Mesothelial cell of epicardium (in vitro differentiated cells): Measurements from ENCODE around the gene DENND1A. TPM values are rescaled to one million over a fixed set of nuclear protein-coding genes. Genes with fewer than 3 reads are reported as not detected.

Experiments
- DNase-seq, 2 experiments: peaks; one replicate each; pipeline ENCODE4 v3.0.0; 2021; ENCODE audit warnings: low spot score in 2 of 2; ENCODE audit not compliant: unreplicated experiment in 2 of 2
- H3K27ac Mint-ChIP-seq: 2 replicates; pipeline ENCODE4 v1.8.0; 2021; ENCODE audit warnings: mixed read lengths
- H3K27me3 Mint-ChIP-seq: 2 replicates; pipeline ENCODE4 v1.8.0; 2021; ENCODE audit warnings: low read depth, mixed read lengths
- H3K36me3 Mint-ChIP-seq: 2 replicates; pipeline ENCODE4 v1.8.0; 2021; ENCODE audit warnings: mixed read lengths
- H3K4me1 Mint-ChIP-seq: 2 replicates; pipeline ENCODE4 v1.8.0; 2021; ENCODE audit warnings: mixed read lengths
- H3K4me3 Mint-ChIP-seq: 2 replicates; pipeline ENCODE4 v1.8.0; 2021; ENCODE audit warnings: mild to moderate bottlenecking, moderate library complexity, mixed read lengths
- H3K9me3 Mint-ChIP-seq: 2 replicates; pipeline ENCODE4 v1.8.0; 2021; ENCODE audit warnings: mixed read lengths
- total RNA-seq: library from RNA; stranded (reverse); gene quantifications from 3 replicates; pipeline ENCODE4 v1.2.1, GENCODE V29; 2021
- TF ChIP-seq, protein P1 (sequence below): fragments of 200-600 bp; sonication (generic); IDR thresholded peaks from one replicate; pipeline ENCODE4 v1.5.0; 2021; ENCODE audit warnings: antibody characterized with exemption; ENCODE audit not compliant: unreplicated experiment

Gene DENND1A
- total RNA-seq, 1 donor from 2014 or later, result 23.4 TPM

GRCh38 chr9:123540457-123540856, 389.5 kb downstream of the DENND1A start:
- TF ChIP-seq, protein P1, sequence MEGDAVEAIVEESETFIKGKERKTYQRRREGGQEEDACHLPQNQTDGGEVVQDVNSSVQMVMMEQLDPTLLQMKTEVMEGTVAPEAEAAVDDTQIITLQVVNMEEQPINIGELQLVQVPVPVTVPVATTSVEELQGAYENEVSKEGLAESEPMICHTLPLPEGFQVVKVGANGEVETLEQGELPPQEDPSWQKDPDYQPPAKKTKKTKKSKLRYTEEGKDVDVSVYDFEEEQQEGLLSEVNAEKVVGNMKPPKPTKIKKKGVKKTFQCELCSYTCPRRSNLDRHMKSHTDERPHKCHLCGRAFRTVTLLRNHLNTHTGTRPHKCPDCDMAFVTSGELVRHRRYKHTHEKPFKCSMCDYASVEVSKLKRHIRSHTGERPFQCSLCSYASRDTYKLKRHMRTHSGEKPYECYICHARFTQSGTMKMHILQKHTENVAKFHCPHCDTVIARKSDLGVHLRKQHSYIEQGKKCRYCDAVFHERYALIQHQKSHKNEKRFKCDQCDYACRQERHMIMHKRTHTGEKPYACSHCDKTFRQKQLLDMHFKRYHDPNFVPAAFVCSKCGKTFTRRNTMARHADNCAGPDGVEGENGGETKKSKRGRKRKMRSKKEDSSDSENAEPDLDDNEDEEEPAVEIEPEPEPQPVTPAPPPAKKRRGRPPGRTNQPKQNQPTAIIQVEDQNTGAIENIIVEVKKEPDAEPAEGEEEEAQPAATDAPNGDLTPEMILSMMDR, result no peak
- H3K4me3 Mint-ChIP-seq, result no peak overlapping the region
- H3K4me1 Mint-ChIP-seq, result no peaks in the 10 kb centered on the region
- H3K27me3 Mint-ChIP-seq, result peaks cover 8% of the 10 kb centered on the region
- H3K9me3 Mint-ChIP-seq, result peaks cover 7% of the 10 kb centered on the region
- DNase-seq, result no peak
- H3K36me3 Mint-ChIP-seq, result no peaks in the 10 kb centered on the region
- no peak overlapping the region for H3K27ac Mint-ChIP-seq

DNA sequence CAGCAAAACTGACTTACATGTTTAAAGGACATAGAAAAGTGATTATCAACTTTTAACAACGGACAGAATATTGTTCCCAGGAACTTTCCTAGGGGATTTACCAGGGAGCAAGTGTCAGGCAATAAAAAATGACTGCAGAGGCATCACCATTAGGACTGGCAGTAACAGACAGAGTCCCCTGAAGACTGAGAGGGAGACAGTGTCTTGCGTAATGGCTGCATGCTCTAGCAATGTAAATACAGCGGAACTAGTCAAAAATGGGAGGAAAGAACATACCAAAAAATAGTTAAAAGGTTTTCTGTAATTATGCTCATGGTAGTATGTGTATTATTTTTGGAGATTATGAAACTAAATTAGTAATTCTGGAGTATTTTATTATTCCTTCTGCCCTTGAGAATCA, 392.1 kb downstream of the DENND1A start:
- Mint-ChIP-seq H3K9me3 (peaks cover 15% of the 10 kb centered on the region), H3K27me3 (peaks cover 6% of the 10 kb centered on the region)
- TF ChIP-seq, protein P1, result no peak

DNA sequence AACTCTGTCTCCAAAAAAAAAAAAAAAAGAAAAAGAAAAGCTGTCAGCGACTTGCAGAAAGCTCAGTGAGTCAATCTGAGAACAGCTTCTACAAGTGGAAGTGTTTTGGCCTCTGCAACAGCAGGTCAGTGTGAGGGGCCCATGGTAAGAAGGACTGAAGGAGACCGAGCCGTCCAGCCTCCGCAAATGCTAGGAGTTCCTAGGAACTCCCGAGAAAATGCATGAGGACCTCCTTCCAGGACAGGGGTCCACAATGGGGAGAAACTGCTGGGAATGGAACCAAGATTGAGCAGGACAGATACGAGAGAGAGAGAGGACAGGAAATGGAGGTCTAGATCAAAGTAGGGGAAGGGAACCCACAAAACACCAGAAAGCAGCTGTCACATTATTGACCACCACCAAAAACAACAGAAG, 393.5 kb downstream of the DENND1A start:
- peaks cover 5% of the 10 kb centered on the region for H3K36me3 Mint-ChIP-seq
- no peak overlapping the region for H3K4me3 Mint-ChIP-seq
- no peak overlapping the region for H3K27ac Mint-ChIP-seq
- no peaks in the 10 kb centered on the region for H3K27me3 Mint-ChIP-seq
- peaks cover 15% of the 10 kb centered on the region for H3K9me3 Mint-ChIP-seq
- DNase-seq, result no peak
- TF ChIP-seq, protein P1, result no peak
- H3K4me1 Mint-ChIP-seq, result no peaks in the 10 kb centered on the region

More for the DNA sequence above, 392.1 kb downstream of the DENND1A start:
- peaks cover 5% of the 10 kb centered on the region for H3K36me3 Mint-ChIP-seq
- no peak for DNase-seq
- no peaks in the 10 kb centered on the region for H3K4me1 Mint-ChIP-seq
- no peak overlapping the region for H3K27ac Mint-ChIP-seq
- no peak overlapping the region for H3K4me3 Mint-ChIP-seq

GRCh38 chr9:123534336-123534735, 395.6 kb downstream of the DENND1A start:
- Mint-ChIP-seq H3K4me1 (no peaks in the 10 kb centered on the region), H3K27ac (no peak overlapping the region), H3K36me3 (peaks cover 11% of the 10 kb centered on the region), H3K9me3 (peaks cover 27% of the 10 kb centered on the region), H3K4me3 (no peak overlapping the region), H3K27me3 (no peaks in the 10 kb centered on the region)
- TF ChIP-seq, protein P1, result no peak
- no peak for DNase-seq

DNA sequence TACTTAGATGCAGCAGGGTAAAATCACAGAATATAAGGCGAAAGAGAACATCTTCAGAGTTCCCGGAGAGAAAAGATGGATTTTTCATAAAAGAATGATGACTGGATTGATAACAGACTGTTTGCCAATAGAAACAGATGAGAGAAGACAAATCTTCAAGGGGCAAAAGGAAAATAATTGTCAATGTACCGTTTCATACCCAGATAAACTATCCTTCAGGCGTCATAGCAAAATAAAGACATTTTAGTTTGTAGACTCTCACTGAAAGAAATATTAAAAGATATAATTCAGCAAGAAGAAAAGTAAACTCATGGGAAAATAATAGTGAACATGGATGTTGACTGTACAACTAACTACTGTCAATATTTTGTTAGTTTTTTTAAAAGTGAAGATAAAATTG, 399.7 kb downstream of the DENND1A start:
- Mint-ChIP-seq H3K9me3 (peaks cover 22% of the 10 kb centered on the region), H3K27me3 (no peaks in the 10 kb centered on the region), H3K36me3 (peaks cover 11% of the 10 kb centered on the region), H3K4me1 (no peaks in the 10 kb centered on the region), H3K27ac (no peak overlapping the region), H3K4me3 (no peak overlapping the region)
- DNase-seq, result no peak
- TF ChIP-seq, protein P1, result no peak

- Mint-ChIP-seq H3K4me1 (no peaks in the 10 kb centered on the region), H3K36me3 (peaks cover 7% of the 10 kb centered on the region), H3K9me3 (peaks cover 15% of the 10 kb centered on the region), H3K27me3 (no peaks in the 10 kb centered on the region), H3K27ac (no peak overlapping the region), H3K4me3 (no peak overlapping the region)
- DNase-seq, result no peak
- TF ChIP-seq, protein P1, result no peak
Observed at GRCh38 chr9:123528501-123528900, 401.4 kb downstream of the DENND1A start.
